Epithelial cell of proximal tubule (primary cell): ENCODE measurements around the gene ARHGDIA. TPM values are rescaled to one million over a fixed set of nuclear protein-coding genes. Genes with fewer than 3 reads are reported as not detected.

Experiments
- DNase-seq: peaks from one replicate; pipeline ENCODE4 v3.0.0-alpha.2; 2011; ENCODE audit warnings: low read depth
- H3K4me3 ChIP-seq: 2 replicates; pipeline ENCODE4 v1.5.1; 2011; ENCODE audit warnings: low read depth, mild to moderate bottlenecking, low read length
- CTCF ChIP-seq: conservative IDR thresholded peaks from 2 replicates; pipeline ENCODE4 v1.5.1; 2012; ENCODE audit warnings: low read depth, mild to moderate bottlenecking, low read length
- total RNA-seq: library from RNA; depleted of rRNA; stranded (reverse); fragments of >200 nt; gene quantifications from 2 replicates; pipeline ENCODE4 v1.2.3, GENCODE V29; 2015

Gene ARHGDIA
- total RNA-seq, 1 donor from 2014 or later = 272 TPM

GRCh38 chr17:81914103-81914850, 43.1 kb upstream of the ARHGDIA start:
- H3K4me3 ChIP-seq = no peak overlapping the region
- DNase-seq = no peak

GRCh38 chr17:81913394-81914102, 42.4 kb upstream of the ARHGDIA start:
- H3K4me3 ChIP-seq = no peak overlapping the region
- no peak for TF ChIP-seq CTCF
- no peak for DNase-seq

More at GRCh38 chr17:81914103-81914850, 43.1 kb upstream of the ARHGDIA start:
- no peak for TF ChIP-seq CTCF

GRCh38 chr17:81912441-81913309, 41.5 kb upstream of the ARHGDIA start:
- no peak overlapping the region for H3K4me3 ChIP-seq
- TF ChIP-seq CTCF = no peak
- DNase-seq = no peak

GRCh38 chr17:81911969-81912368, 40.8 kb upstream of the ARHGDIA start:
- no peak overlapping the region for H3K4me3 ChIP-seq
- TF ChIP-seq CTCF = no peak
- no peak for DNase-seq

- peak within 1 kb of the TSS; percentile 76 for H3K4me3 ChIP-seq
- no peak for TF ChIP-seq CTCF
- no peak for DNase-seq
Observed at GRCh38 chr17:81911277-81911961, 40.3 kb upstream of the ARHGDIA start, which contains the start of gene PCYT2. Gene PCYT2, minus strand, starts transcription at chr17:81911399. Its CDS starts 44 bp downstream, at chr17:81911355.

GRCh38 chr17:81910840-81911276, 39.7 kb upstream of the ARHGDIA start:
- no peak for TF ChIP-seq CTCF
- DNase-seq = no peak
- peak overlapping the region; percentile 76 for H3K4me3 ChIP-seq
